ENCODE data around the gene RDH13. TPM values are rescaled to one million over a fixed set of nuclear protein-coding genes. Genes with fewer than 3 reads are reported as not detected.

Gene RDH13
- total RNA-seq, 1 donor from 2014 or later: 23.2 TPM

GRCh38 chr19:55058781-55059610 is 4.0 kb downstream of the RDH13 start:
- H3K4me1 Mint-ChIP-seq: peaks cover 16% of the 10 kb centered on the region
- no peak for DNase-seq
- intact Hi-C loops (cut with micrococcal nuclease): no loop called here
- peaks cover 40% of the 10 kb centered on the region for H3K36me3 Mint-ChIP-seq (ENCODE audit: low read depth)
- H3K9me3 Mint-ChIP-seq: peaks cover 4% of the 10 kb centered on the region
- H3K27me3 Mint-ChIP-seq: peaks cover 3% of the 10 kb centered on the region
- H3K4me3 Mint-ChIP-seq: no peak overlapping the region
- H3K27ac Mint-ChIP-seq: no peak overlapping the region

- DNase-seq: no peak
- intact Hi-C loops (cut with micrococcal nuclease): no loop called here
- H3K4me3 Mint-ChIP-seq: no peak overlapping the region
- H3K4me1 Mint-ChIP-seq: peaks cover 11% of the 10 kb centered on the region
- peaks cover 51% of the 10 kb centered on the region for H3K36me3 Mint-ChIP-seq (ENCODE audit: low read depth)
- no peaks in the 10 kb centered on the region for H3K27me3 Mint-ChIP-seq
- H3K27ac Mint-ChIP-seq: no peak overlapping the region
- H3K9me3 Mint-ChIP-seq: peaks cover 4% of the 10 kb centered on the region
Measured at GRCh38 chr19:55056827-55057226, 6.1 kb downstream of the RDH13 start.

GRCh38 chr19:55053735-55054134 is 9.2 kb downstream of the RDH13 start:
- intact Hi-C loops (cut with micrococcal nuclease): no loop called here
- Mint-ChIP-seq H3K27me3 (no peaks in the 10 kb centered on the region), H3K9me3 (peaks cover 4% of the 10 kb centered on the region), H3K36me3 (ENCODE audit: low read depth) (peaks cover 55% of the 10 kb centered on the region), H3K27ac (no peak overlapping the region), H3K4me3 (no peak overlapping the region), H3K4me1 (peaks cover 3% of the 10 kb centered on the region)
- no peak for DNase-seq

- H3K27ac Mint-ChIP-seq: no peak overlapping the region
- DNase-seq: no peak
- H3K36me3 Mint-ChIP-seq (ENCODE audit: low read depth): peaks cover 49% of the 10 kb centered on the region
- no peaks in the 10 kb centered on the region for H3K4me1 Mint-ChIP-seq
- intact Hi-C loops (cut with micrococcal nuclease): no loop called here
- no peak overlapping the region for H3K4me3 Mint-ChIP-seq
- no peaks in the 10 kb centered on the region for H3K9me3 Mint-ChIP-seq
- H3K27me3 Mint-ChIP-seq: no peaks in the 10 kb centered on the region
Measured at GRCh38 chr19:55050749-55051532, 12.0 kb downstream of the RDH13 start.

- no peak for DNase-seq
- H3K27me3 Mint-ChIP-seq: no peaks in the 10 kb centered on the region
- peaks cover 52% of the 10 kb centered on the region for H3K36me3 Mint-ChIP-seq (ENCODE audit: low read depth)
- no peaks in the 10 kb centered on the region for H3K4me1 Mint-ChIP-seq
- no peaks in the 10 kb centered on the region for H3K9me3 Mint-ChIP-seq
- no peak overlapping the region for H3K4me3 Mint-ChIP-seq
- no peak overlapping the region for H3K27ac Mint-ChIP-seq
- intact Hi-C loops (cut with micrococcal nuclease): no loop called here
Measured at GRCh38 chr19:55048446-55048845, 14.5 kb downstream of the RDH13 start.

DNA sequence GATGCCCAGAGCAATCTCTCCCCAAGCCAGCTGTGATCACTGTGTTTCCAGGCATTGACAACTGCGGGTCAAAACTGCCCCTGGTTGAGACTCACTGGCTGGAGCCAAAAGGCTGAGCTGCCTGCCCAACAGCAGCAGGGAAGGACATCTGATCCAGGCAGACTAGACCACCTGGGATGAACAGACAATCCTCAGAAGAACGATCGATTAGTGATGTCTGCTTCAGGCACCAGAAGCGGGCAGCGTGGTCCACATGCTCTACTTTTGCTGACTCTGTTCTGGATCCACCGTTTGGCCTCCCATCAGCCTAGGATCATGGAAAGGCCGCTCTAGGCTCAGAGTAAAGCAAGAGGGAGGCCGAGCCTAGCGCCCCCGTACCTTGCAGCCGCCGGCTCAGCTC is 15.0 kb downstream of the RDH13 start:
- Mint-ChIP-seq H3K4me3 (no peak overlapping the region), H3K9me3 (no peaks in the 10 kb centered on the region), H3K27ac (no peak overlapping the region), H3K4me1 (peaks cover under 1% of the 10 kb centered on the region), H3K27me3 (no peaks in the 10 kb centered on the region), H3K36me3 (ENCODE audit: low read depth) (peaks cover 52% of the 10 kb centered on the region)
- no peak for DNase-seq
- intact Hi-C loops (cut with micrococcal nuclease): no loop called here

GRCh38 chr19:55046975-55047622 is 15.8 kb downstream of the RDH13 start:
- no peaks in the 10 kb centered on the region for H3K9me3 Mint-ChIP-seq
- peaks cover 9% of the 10 kb centered on the region for H3K4me1 Mint-ChIP-seq
- no peak overlapping the region for H3K27ac Mint-ChIP-seq
- H3K36me3 Mint-ChIP-seq (ENCODE audit: low read depth): peaks cover 51% of the 10 kb centered on the region
- no peaks in the 10 kb centered on the region for H3K27me3 Mint-ChIP-seq
- intact Hi-C loops (cut with micrococcal nuclease): no loop called here
- no peak overlapping the region for H3K4me3 Mint-ChIP-seq
- no peak for DNase-seq

DNA sequence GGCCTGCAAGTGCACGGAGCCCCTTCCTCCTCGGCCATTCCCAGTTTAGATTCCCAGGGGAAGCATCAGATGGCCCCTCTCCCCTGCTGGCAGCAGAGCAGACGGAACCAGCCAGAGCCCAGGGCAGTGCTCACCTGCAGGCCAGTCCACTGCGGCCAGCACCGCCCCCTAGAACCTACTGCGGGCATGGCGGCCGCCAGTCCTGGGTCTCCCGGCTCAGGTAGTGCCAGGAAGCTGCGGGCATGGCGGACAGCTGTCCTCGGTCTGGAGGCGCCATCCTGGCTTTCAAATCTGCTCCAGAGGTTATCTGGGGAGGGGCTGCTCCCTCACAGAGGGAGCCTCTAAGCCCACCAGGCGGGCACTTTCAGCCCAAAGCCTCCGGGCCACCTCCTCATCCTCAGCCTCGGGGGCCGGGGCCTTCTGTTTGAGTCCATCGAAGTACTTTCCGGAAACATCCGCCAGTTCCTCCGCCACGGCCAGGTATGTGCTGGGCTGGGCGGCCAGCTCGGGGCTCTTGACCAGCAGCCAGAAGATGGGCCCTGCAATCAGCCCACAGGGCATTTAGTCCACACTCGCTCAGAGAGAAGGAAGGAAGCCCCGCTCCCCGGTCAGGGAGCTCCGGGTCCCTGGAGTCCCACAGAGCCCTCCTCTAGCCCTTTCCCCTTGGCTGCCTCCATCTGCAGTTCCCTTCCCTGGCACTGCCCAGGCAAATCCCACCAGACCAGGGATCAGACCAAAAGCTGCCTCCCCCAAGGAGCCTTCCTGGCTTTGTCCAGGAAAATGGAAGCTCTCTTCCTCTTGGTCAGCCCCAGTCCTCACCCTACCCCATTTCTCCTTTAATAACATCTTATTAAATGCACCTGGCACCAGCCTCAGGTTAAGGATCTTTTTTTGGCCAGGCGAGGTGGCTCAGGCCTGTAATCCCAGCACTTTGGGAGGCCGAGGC is 17.9 kb downstream of the RDH13 start:
- H3K9me3 Mint-ChIP-seq: no peaks in the 10 kb centered on the region
- H3K4me1 Mint-ChIP-seq: peaks cover 19% of the 10 kb centered on the region
- no peak overlapping the region for H3K4me3 Mint-ChIP-seq
- no peak for DNase-seq
- intact Hi-C loops (cut with micrococcal nuclease): no loop called here
- H3K36me3 Mint-ChIP-seq (ENCODE audit: low read depth): peaks cover 52% of the 10 kb centered on the region
- H3K27me3 Mint-ChIP-seq: no peaks in the 10 kb centered on the region
- no peak overlapping the region for H3K27ac Mint-ChIP-seq

GRCh38 chr19:55044286-55044685 is 18.7 kb downstream of the RDH13 start:
- Mint-ChIP-seq H3K36me3 (ENCODE audit: low read depth) (peaks cover 55% of the 10 kb centered on the region), H3K27me3 (no peaks in the 10 kb centered on the region), H3K9me3 (peaks cover 4% of the 10 kb centered on the region), H3K4me3 (no peak overlapping the region), H3K27ac (no peak overlapping the region), H3K4me1 (peaks cover 21% of the 10 kb centered on the region)
- intact Hi-C loops (cut with micrococcal nuclease): no loop called here
- no peak for DNase-seq

DNA sequence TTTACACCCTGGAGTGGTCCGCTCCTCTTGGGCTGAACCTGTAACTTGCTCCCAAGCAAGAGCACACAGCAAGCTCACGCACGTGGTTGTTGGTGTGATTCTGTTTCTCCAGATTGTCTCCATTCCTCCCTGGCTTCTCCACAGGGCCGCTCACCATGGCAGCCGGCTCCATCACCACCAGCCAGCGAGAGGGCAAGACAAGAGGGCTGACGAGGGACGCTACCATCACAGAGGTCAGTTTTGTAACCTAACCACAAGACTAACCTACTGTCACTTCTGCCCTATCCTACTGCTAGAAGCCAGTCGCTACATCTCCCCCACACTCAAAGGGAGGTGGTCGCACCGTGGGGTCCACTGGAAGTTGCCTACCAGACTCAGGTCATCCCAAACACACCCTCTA is 20.3 kb downstream of the RDH13 start:
- Mint-ChIP-seq H3K27ac (peak overlapping the region; percentile 88), H3K9me3 (peaks cover 4% of the 10 kb centered on the region), H3K27me3 (no peaks in the 10 kb centered on the region), H3K36me3 (ENCODE audit: low read depth) (peaks cover 52% of the 10 kb centered on the region), H3K4me3 (peak overlapping the region; percentile 85), H3K4me1 (peaks cover 21% of the 10 kb centered on the region)
- no peak for DNase-seq
- intact Hi-C loops (cut with micrococcal nuclease): no loop called here

- H3K9me3 Mint-ChIP-seq: peaks cover 4% of the 10 kb centered on the region
- peak overlapping the region; percentile 88 for H3K27ac Mint-ChIP-seq
- DNase-seq: no peak
- peak overlapping the region; percentile 85 for H3K4me3 Mint-ChIP-seq
- intact Hi-C loops (cut with micrococcal nuclease): no loop called here
- peaks cover 52% of the 10 kb centered on the region for H3K36me3 Mint-ChIP-seq (ENCODE audit: low read depth)
- no peaks in the 10 kb centered on the region for H3K27me3 Mint-ChIP-seq
- H3K4me1 Mint-ChIP-seq: peaks cover 21% of the 10 kb centered on the region
Measured at GRCh38 chr19:55042344-55042678, 20.6 kb downstream of the RDH13 start.

DNA sequence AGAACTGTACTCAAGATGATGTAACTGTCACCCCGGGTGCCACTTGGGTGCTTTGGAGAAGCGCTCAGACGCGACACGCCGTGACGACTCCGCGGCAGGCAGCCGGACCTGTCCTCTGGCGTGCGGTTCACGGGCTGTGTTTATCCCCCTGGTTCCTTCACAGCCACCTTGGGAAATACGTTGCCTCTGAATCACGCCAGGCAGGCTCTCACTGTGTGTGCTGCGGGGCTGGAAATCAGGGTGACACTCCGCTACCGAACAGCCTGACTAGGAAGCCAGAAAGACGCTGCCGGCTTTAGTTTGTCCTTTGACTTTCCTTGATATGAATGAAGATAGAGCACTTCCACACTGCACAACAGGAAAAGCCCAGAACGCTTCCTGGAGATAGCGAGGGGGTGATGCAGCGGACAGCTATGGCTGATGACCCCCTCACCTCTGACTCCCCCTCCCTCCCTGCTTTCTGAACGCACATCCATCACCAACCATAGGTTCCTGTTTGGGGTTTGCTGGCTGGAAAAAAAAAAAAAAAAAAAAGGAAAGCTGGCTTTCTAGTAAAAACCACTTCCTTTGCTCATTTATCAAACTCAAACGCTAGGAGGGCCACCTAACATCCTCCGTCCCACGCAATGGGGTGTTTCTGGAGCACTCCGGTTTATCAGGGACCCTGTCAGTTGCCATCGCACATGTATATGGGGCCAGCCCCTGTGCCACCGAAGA is 21.2 kb downstream of the RDH13 start:
- H3K36me3 Mint-ChIP-seq (ENCODE audit: low read depth): peaks cover 52% of the 10 kb centered on the region
- peaks cover 4% of the 10 kb centered on the region for H3K9me3 Mint-ChIP-seq
- peaks cover 21% of the 10 kb centered on the region for H3K4me1 Mint-ChIP-seq
- no peaks in the 10 kb centered on the region for H3K27me3 Mint-ChIP-seq
- peak overlapping the region; percentile 88 for H3K27ac Mint-ChIP-seq
- DNase-seq: peak; percentile 82
- H3K4me3 Mint-ChIP-seq: peak overlapping the region; percentile 85
- intact Hi-C loops (cut with micrococcal nuclease): no loop called here

DNA sequence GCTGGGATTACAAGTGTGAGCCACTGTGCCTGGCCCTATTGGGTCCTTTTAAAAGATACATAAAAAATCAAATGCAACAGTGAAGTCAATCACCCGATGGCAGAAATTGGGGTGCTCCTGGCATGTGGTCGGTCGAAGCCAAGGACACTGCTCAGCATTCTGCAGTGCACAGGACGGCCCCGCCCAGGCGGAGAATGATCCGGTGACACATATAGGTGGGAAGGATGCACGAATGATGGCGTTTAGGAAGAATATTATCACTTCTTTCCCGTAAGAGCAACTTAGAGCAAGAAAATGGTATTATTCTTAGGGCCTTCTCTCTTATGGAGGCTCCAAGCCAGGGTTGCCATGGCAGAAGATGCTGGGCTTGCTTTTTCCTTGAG is 21.7 kb downstream of the RDH13 start:
- intact Hi-C loops (cut with micrococcal nuclease): no loop called here
- peaks cover 47% of the 10 kb centered on the region for H3K36me3 Mint-ChIP-seq (ENCODE audit: low read depth)
- peaks cover 4% of the 10 kb centered on the region for H3K9me3 Mint-ChIP-seq
- H3K4me1 Mint-ChIP-seq: peaks cover 21% of the 10 kb centered on the region
- H3K4me3 Mint-ChIP-seq: peak overlapping the region; percentile 85
- DNase-seq: no peak
- no peaks in the 10 kb centered on the region for H3K27me3 Mint-ChIP-seq
- H3K27ac Mint-ChIP-seq: peak overlapping the region; percentile 88

All from activated CD4-positive, alpha-beta T cell treated with anti-CD3 and anti-CD28 coated beads, Interleukin-2, amount 10 ng/mL, durations not matched to agents 24 days and 14 days (primary cell).